Measurements from ENCODE around the gene OCA2. TPM values are rescaled to one million over a fixed set of nuclear protein-coding genes. Genes with fewer than 3 reads are reported as not detected.
"Not testable (repeated sequence)": the region's sequence is repeated elsewhere in the genome, so short reads cannot be mapped to it uniquely, and the experiment has no call there.

OCA2 gene
- total RNA-seq (3.0 TPM), polyA plus RNA-seq (0.30 TPM)

DNA sequence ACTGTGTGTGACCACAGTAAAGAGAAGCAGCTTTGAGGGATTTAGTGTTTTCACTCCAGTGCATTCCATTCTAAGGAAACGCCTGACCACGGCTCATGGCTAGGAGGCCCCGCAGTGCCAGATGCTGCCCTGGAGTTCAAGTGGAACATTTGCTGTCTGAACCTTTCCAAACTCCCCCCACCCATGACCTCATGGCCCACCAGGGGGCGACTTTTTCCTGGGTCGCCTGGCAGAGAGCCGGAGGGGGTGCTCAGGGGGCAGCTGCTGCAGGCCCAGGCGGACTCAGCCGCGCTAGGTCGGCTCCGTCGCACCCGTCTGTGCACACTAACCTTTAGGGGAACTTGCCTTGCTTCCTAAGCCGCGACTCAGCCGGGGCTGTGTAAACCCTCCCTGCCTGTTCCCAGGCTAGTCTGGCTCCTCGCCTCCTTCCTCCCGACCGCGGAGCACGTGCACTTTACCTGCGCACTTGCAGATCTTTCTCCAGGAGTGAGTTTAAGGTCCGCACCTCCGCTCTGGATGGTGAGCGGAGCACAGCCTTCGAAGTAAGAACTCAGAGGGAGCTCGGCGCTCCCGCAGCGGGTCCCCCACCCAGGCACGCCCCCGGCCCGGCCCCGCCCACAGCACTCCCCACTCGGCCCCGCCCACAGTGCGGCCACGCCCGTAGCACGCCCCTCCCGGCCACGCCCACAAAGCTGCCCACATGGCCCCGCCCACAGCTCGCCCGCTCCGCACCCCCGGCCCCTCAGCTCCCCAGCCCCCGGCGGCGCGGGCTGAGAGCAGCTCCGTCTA is at the start of gene OCA2:
TSS of gene OCA2 (minus strand) at position 550 of the 789 bp plus-strand sequence. CDS start 17,441 bp downstream, outside the sequence.
- H3K4me3 ChIP-seq (ENCODE audit: low read depth, low read length): peak within 1 kb of the TSS; percentile 17
- DNase-seq (ENCODE audit: extremely low spot score): no peak
- whole genome bisulfite sequencing: 7% methylated on average over 52 of the region's 52 CpGs
- H3K36me3 ChIP-seq (ENCODE audit: insufficient read depth): no peaks in the 10 kb centered on the region
- H3K27ac ChIP-seq (ENCODE audit: low read depth): no peak within 1 kb of the TSS
- H3K4me1 ChIP-seq (ENCODE audit: insufficient read depth): peaks cover 3% of the 10 kb centered on the region

DNA sequence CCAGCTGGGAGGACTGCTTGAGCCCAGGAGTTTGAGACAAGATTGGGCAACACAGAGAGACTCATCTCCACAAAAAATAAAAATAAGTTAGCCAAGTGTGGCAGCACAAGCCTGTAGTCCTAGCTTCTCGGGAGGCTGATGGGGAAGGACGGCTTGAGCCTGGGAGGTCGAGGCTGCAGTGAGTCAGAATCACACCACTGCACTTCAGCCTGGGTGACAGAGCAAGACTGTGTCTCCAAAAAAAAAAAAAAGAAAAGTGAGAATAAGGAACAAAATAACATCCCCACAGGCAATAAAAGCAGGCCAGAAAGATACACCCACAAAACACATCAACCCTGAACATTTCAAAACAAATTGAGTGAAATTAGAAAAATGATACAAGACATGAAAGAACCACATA is 48.7 kb upstream of the OCA2 start:
- no peak overlapping the region for H3K27ac ChIP-seq (ENCODE audit: low read depth)
- DNase-seq (ENCODE audit: extremely low spot score): no peak
- no peaks in the 10 kb centered on the region for H3K4me1 ChIP-seq (ENCODE audit: insufficient read depth)
- 95% methylated on average over 3 of the region's 3 CpGs for WGBS
- peaks cover 2% of the 10 kb centered on the region for H3K36me3 ChIP-seq (ENCODE audit: insufficient read depth)
- H3K4me3 ChIP-seq (ENCODE audit: low read depth, low read length): no peak overlapping the region

DNA sequence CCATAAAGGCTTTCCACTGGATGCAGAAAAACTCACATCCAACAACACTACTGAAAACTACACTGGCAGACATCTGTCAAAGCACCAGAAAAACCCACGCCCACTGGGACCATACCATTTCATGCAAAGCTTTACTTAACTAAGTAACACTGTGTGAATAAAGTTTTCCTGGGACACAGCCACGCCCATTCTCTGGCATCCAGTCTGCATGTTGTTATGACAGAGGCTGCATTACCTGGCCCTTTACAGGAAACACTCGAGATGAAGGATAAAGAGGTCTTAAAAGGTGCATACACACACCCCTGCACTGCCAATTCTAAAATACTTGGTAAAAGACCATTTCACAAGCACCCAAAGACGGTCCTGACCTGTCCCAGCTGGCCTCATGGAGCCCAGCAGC is 46.3 kb upstream of the OCA2 start:
- not testable (repeated sequence) for H3K27ac ChIP-seq (ENCODE audit: low read depth); DNase-seq (ENCODE audit: extremely low spot score); H3K36me3 ChIP-seq (ENCODE audit: insufficient read depth); H3K4me1 ChIP-seq (ENCODE audit: insufficient read depth); H3K4me3 ChIP-seq (ENCODE audit: low read depth, low read length)
- 77% methylated on average over 4 of the region's 4 CpGs for WGBS

DNA sequence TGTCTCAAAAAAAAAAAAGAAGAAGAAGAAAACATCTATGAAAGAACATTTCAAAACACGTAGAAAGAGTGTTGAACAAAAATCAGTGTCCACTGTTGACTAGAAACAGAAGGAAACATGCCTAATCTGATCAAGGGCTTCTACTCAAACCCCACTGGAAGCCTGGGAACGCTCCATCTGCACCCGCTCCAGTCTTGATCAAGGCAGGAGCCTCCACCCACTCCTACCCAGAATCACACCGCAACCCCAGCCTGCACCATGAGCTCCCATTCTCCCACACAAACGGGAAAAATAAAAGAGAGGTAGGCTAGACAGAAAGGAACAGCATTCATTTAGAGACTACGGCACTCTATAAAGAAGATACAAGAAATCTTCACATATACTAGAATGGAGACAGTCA is 40.9 kb upstream of the OCA2 start:
- no peak for DNase-seq (ENCODE audit: extremely low spot score)
- Histone ChIP-seq H3K36me3 (ENCODE audit: insufficient read depth) (peaks cover 2% of the 10 kb centered on the region), H3K27ac (ENCODE audit: low read depth) (no peak overlapping the region), H3K4me1 (ENCODE audit: insufficient read depth) (no peaks in the 10 kb centered on the region), H3K4me3 (ENCODE audit: low read depth, low read length) (no peak overlapping the region)
- 89% methylated on average over 6 of the region's 6 CpGs for WGBS

DNA sequence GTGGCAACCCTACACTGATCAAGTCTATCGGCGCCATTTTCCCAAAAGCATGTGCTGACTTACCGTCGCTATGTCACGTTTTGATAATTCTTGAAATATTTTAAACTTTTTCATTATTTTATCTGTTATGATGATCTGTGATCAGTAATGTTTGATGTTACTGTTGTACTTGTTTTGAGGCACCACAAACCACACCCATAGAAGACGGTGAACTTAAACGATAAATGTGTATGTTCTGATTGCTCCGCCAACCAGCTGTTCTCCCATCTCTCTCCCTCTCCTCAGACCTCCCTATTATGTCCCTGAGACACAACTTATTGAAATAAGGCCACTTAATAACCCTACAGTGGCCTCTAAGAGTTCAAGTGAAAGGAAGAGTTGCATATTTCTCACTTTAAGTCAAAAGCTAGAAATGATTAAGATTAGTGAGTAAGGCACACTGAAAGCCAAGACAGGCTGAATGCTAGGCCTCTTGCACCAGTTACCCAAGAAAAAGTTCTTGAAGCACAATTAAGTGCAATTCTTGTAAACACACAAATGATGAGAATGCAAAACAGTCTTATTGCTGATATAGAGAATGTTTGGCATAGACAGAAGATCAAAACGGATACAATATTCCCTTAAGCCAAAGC is 38.4 kb upstream of the OCA2 start:
- 78% methylated on average over 9 of the region's 9 CpGs for WGBS
- not testable (repeated sequence) for H3K36me3 ChIP-seq (ENCODE audit: insufficient read depth); DNase-seq (ENCODE audit: extremely low spot score)

DNA sequence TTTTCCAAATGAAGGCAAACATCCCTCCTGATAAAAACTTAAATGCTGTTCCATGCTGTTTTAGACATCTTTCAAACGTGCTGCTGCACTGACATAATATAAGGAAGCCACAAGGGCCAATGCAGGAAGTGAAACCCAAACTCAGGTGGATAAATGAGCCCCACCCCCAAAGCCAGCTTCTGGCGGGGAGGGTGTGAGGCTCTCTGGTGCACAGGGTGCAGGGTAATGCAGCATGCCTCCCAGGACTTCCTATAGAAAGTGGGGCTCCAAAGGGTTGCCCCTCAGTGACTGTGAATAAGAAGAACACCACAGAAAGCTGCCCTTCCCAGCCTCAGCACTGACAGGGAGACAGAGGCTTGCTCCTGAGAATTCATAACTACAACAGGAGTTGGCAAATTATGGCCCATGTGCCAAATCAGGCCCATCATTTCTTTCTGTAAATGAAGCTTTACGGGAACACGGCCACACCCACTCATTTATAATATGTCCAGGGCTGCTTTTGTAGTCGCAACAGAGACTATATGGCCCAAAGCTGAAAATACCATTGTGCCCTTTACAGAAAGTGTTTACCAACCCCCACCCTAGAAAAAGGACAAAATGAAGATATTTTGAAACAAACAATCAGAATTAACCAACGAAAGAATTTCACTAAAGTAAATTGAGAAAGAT is 37.3 kb upstream of the OCA2 start:
- WGBS: 75% methylated on average over 6 of the region's 6 CpGs
- not testable (repeated sequence) for H3K27ac ChIP-seq (ENCODE audit: low read depth); H3K36me3 ChIP-seq (ENCODE audit: insufficient read depth); H3K4me3 ChIP-seq (ENCODE audit: low read depth, low read length); DNase-seq (ENCODE audit: extremely low spot score); H3K4me1 ChIP-seq (ENCODE audit: insufficient read depth)

More for the DNA sequence above, 38.4 kb upstream of the OCA2 start:
- not testable (repeated sequence) for H3K27ac ChIP-seq (ENCODE audit: low read depth); H3K4me3 ChIP-seq (ENCODE audit: low read depth, low read length); H3K4me1 ChIP-seq (ENCODE audit: insufficient read depth)

DNA sequence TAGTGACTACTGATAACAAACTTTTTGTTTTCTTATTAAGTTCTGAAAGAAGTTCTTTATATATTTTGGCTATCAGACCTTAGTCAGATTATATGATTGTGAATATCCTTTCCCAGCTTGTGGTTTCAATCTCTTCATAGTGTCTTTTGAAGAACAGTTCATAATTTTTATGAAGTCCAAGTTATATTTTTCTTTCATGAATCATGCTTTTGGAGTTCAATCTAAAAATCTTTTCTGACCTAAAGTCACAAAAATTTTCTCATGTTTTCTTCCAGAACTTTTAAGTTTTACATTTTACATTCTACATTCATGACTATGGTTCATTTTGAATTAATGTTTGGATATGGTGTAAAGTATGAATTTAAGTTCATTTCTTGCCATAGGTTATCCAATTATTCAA is 34.2 kb upstream of the OCA2 start:
- Histone ChIP-seq H3K4me3 (ENCODE audit: low read depth, low read length) (no peak overlapping the region), H3K4me1 (ENCODE audit: insufficient read depth) (no peaks in the 10 kb centered on the region), H3K36me3 (ENCODE audit: insufficient read depth) (no peaks in the 10 kb centered on the region), H3K27ac (ENCODE audit: low read depth) (no peak overlapping the region)
- DNase-seq (ENCODE audit: extremely low spot score): no peak

DNA sequence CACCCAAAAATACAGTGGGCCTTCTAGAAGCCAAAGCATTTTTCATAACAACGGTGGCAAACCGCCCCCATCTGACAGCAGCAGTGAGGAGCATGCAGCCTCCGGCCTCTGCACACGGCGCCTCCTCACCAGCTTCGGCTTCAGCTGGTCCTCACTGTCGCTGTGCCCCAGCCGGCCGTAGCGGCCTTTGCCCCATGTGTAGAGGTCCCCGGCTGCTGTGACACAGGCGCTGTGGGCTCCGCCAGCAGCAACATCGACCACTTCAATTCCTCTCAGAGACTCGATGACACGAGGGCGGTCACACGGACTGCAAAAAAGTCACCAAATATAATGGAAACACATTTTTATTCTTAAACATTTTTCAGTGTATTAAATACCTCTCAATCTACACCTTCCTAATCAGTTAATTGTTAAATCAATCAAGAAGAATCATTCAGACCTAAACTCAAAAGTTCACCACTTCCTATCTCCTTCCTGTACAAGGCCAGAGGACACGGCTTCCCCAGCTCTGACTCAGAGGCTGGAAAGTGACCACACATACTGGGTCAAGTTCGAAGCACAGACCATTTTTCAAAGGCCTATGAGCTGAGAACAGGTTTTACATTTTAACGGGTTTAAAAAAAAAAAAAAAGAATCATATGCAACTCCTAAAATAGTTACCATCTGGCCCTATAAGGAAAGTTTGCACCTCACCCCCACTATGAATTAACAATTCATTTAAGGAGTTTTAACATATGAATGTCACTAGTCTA is 33.6 kb upstream of the OCA2 start:
- WGBS: 87% methylated on average over 21 of the region's 21 CpGs

DNA sequence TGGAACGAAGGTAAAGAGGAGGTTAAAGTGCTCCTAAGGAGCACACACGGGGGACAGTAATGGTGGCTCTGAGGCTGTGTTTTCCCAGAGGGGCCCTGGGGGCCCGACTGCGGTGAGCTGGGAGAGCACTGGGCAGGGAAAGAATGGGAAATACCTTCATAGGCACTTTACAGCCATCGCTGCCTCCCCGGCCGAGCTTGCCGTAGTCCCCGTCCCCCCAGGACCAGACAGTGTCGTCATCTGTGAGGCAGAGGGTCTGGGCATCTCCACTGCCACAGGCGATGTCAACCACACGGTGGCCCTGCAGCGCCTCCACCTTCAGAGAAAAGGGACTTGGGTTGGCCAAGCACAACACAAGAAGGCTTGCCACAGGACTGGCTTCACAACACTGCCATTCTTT is 32.8 kb upstream of the OCA2 start:
- WGBS: 88% methylated on average over 13 of the region's 13 CpGs
- Histone ChIP-seq H3K27ac (ENCODE audit: low read depth) (no peak overlapping the region), H3K4me1 (ENCODE audit: insufficient read depth) (no peaks in the 10 kb centered on the region), H3K36me3 (ENCODE audit: insufficient read depth) (no peaks in the 10 kb centered on the region), H3K4me3 (ENCODE audit: low read depth, low read length) (no peak overlapping the region)
- no peak for DNase-seq (ENCODE audit: extremely low spot score)

More for the DNA sequence above, 33.6 kb upstream of the OCA2 start:
- Histone ChIP-seq H3K4me1 (ENCODE audit: insufficient read depth) (no peaks in the 10 kb centered on the region), H3K36me3 (ENCODE audit: insufficient read depth) (no peaks in the 10 kb centered on the region), H3K4me3 (ENCODE audit: low read depth, low read length) (no peak overlapping the region), H3K27ac (ENCODE audit: low read depth) (no peak overlapping the region)
- no peak for DNase-seq (ENCODE audit: extremely low spot score)

DNA sequence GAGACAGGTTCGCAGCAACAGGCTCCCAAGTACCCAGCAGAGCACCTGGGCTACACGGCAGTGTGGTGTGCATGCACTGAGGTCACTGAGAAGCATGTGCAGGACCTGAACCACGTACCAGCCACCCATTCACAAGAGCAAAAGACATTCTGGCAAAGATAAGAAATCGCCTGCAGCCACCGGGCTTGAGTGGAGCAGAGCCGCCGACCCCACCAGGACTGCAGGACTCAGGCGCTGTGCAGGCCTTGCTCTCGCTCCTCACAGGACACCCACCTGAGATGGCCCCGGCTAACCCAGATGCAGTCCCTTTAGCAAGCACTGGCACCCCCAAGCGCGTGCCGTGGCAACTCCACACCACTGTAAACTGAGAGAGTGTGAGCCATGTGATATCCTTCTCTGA is 32.3 kb upstream of the OCA2 start:
- 97% methylated on average over 13 of the region's 13 CpGs for WGBS
- Histone ChIP-seq H3K4me3 (ENCODE audit: low read depth, low read length) (no peak overlapping the region), H3K36me3 (ENCODE audit: insufficient read depth) (no peaks in the 10 kb centered on the region), H3K27ac (ENCODE audit: low read depth) (no peak overlapping the region), H3K4me1 (ENCODE audit: insufficient read depth) (no peaks in the 10 kb centered on the region)
- no peak for DNase-seq (ENCODE audit: extremely low spot score)

DNA sequence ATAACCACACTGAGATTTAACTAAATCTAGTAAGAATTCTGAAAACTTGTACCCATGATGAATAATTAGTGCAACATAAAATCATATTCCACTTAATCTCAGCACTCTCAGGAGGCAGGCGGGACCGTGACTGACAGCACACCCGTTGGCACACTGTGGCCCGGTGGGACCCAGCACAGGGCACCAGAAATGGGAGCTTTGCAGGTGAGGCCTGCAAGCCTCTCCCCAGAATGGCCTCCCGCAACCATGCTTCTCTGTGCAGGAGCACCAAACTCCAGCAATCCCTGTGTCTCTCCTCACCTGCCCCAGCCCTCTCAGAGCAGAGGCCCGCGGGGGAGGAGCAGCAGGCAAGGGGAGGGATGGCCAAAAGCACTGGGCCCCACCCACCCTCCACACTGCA is 31.5 kb upstream of the OCA2 start:
- H3K27ac ChIP-seq (ENCODE audit: low read depth): no peak overlapping the region
- no peaks in the 10 kb centered on the region for H3K4me1 ChIP-seq (ENCODE audit: insufficient read depth)
- no peak overlapping the region for H3K4me3 ChIP-seq (ENCODE audit: low read depth, low read length)
- no peak for DNase-seq (ENCODE audit: extremely low spot score)
- 96% methylated on average over 7 of the region's 7 CpGs for WGBS
- no peaks in the 10 kb centered on the region for H3K36me3 ChIP-seq (ENCODE audit: insufficient read depth)

DNA sequence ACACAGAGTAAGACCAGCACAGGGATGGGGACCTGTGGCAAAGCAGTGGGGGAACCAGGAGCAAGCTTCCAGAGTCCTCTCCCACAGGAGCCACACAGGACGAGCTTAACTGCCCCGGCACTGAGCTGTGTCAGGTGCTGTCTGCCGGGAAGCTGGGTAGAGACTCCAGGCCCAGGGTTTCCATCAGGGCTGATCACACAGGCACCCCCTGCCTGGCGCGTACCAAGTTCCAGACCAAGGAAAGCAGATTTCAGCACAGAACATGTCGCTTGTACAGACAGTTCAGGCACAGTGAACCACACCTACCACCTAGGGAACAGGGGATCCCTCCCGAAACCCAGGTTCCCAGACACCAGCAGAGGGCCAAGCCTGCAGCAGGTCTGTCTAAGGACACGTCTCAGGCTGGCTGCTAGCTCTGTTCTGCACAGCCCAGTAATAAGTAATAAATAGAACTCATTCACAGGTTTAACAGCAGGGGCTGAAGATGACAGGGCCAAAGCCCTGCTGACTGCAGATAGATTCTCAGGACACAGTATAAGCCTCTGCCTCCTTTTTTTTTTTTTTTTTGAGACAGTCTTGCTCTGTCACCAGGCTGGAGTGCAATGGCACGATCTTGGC is 30.2 kb upstream of the OCA2 start:
- DNase-seq (ENCODE audit: extremely low spot score): no peak
- H3K4me1 ChIP-seq (ENCODE audit: insufficient read depth): no peaks in the 10 kb centered on the region
- H3K27ac ChIP-seq (ENCODE audit: low read depth): no peak overlapping the region
- H3K36me3 ChIP-seq (ENCODE audit: insufficient read depth): no peaks in the 10 kb centered on the region
- WGBS: 95% methylated on average over 9 of the region's 9 CpGs
- H3K4me3 ChIP-seq (ENCODE audit: low read depth, low read length): no peak overlapping the region

DNA sequence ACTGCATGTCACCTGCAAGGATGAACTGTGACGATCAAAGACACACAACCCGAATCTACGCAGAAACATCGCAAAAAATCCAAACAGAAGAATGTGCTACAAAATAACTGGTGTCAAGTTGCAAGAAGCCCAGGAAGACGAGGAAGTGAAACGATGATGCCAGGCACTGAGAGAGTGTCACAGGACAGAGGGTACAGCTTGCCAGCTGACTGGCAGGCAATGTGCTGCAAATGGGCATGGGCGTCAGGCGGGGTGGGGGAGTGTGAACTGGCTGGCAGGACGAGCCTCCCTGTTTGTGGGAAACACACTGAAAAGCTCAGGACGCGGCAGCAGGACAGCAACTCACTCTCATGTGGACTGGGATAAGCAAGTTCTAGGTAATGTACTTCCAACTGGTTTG is 28.9 kb upstream of the OCA2 start:
- no peak overlapping the region for H3K27ac ChIP-seq (ENCODE audit: low read depth)
- DNase-seq (ENCODE audit: extremely low spot score): no peak
- H3K4me3 ChIP-seq (ENCODE audit: low read depth, low read length): no peak overlapping the region
- no peaks in the 10 kb centered on the region for H3K4me1 ChIP-seq (ENCODE audit: insufficient read depth)
- 84% methylated on average over 11 of the region's 11 CpGs for WGBS
- no peaks in the 10 kb centered on the region for H3K36me3 ChIP-seq (ENCODE audit: insufficient read depth)

All from urinary bladder (tissue), 4 donors.